ENCODE data around the gene CLASP2. TPM values are rescaled to one million over a fixed set of nuclear protein-coding genes. Genes with fewer than 3 reads are reported as not detected.

The CLASP2 gene
- total and polyA plus RNA-seq, 2 of the 4 experiments (the other 2 are of a cell fraction): 11.9 to 49.1 TPM

- Histone ChIP-seq H3K36me3 (ENCODE audit: control insufficient read depth, insufficient read depth, low read length) (no peaks in the 10 kb centered on the region), H3K4ac (ENCODE audit: low read depth, low read length) (no peak overlapping the region), H2AK5ac (ENCODE audit: low read depth, low read length) (peak overlapping the region; percentile 23; the same call in 1 of the 2 replicates), H3K27ac (ENCODE audit: insufficient read depth, low read length) (no peak overlapping the region), H4K20me1 (ENCODE audit: insufficient read depth, low read length) (no peaks in the 10 kb centered on the region), H4K8ac (ENCODE audit: low read depth in 2 of 2, low read length in 2 of 2) (no peak overlapping the region), H3K9me3 (ENCODE audit: control insufficient read depth, insufficient read depth, low read length) (no peaks in the 10 kb centered on the region), H3K4me2 (ENCODE audit: low read depth, low read length) (no peak overlapping the region), H3K4me3 (ENCODE audit: insufficient read depth, low read depth, low read length) (no peak overlapping the region), H3K9ac (ENCODE audit: low read depth, low read length) (no peak overlapping the region), H4K91ac (ENCODE audit: insufficient read depth, low read depth, low read length) (no peak overlapping the region), H2AFZ (replicated peaks; ENCODE audit: low read length, poor library complexity) (no peak overlapping the region), H2BK120ac (ENCODE audit: low read depth, low read length) (no peak overlapping the region), H2AK9ac (replicated peaks; ENCODE audit: low read depth, low read length, poor library complexity) (no peak overlapping the region), H3K14ac (replicated peaks; ENCODE audit: low read depth, low read length) (no peak overlapping the region), H3K4me1 (ENCODE audit: control insufficient read depth, insufficient read depth, low read length) (peaks cover 2% of the 10 kb centered on the region), H3K56ac (ENCODE audit: extremely low read depth, insufficient read depth, low read length) (no peak overlapping the region), H3K9me1 (ENCODE audit: insufficient read depth, low read length) (peaks cover 3% of the 10 kb centered on the region), H3K23ac (ENCODE audit: low read depth, low read length) (no peak overlapping the region), H4K5ac (ENCODE audit: low read depth, low read length) (no peak overlapping the region), H3K18ac (ENCODE audit: low read depth, low read length) (no peak overlapping the region), H2BK15ac (ENCODE audit: low read depth, low read length) (no peak overlapping the region), H2BK20ac (ENCODE audit: low read depth, low read length) (no peak overlapping the region), H3K79me1 (ENCODE audit: low read depth in 1 of 2, low read length in 2 of 2) (peaks cover 0 to 11% of the 10 kb centered on the region in 2 experiments; a peak in 3 of 4 replicates), H2BK5ac (ENCODE audit: low read depth, low read length, poor library complexity, severe bottlenecking) (no peak overlapping the region), H3K27me3 (ENCODE audit: control insufficient read depth, insufficient read depth, low read length) (no peaks in the 10 kb centered on the region)
- no peak for TF ChIP-seq USF2 (IDR thresholded peaks at IDR 0.05; ENCODE audit: low read depth, low read length)
- no peak for TF ChIP-seq FOS (IDR thresholded peaks at IDR 0.05; ENCODE audit: low read depth, low read length)
- no peak for TF ChIP-seq RCOR1 (IDR thresholded peaks at IDR 0.05; ENCODE audit: insufficient replicate concordance, low read length)
- TF ChIP-seq RAD21 (IDR thresholded peaks at IDR 0.05; ENCODE audit: low read length): no peak
- TF ChIP-seq BHLHE40 (IDR thresholded peaks at IDR 0.05; ENCODE audit: low read depth, low read length): no peak
- BruUV-seq (replicated peaks): no TSS peak
- dilution Hi-C loops (cut with HindIII; ENCODE audit: low sequenced_read_pairs, unreplicated experiment): no loop called here
- intact Hi-C loops (cut with micrococcal nuclease): no loop called here
- no CpG with 5 or more reads among the region's 5 CpGs for WGBS, 2 experiments (ENCODE audit: extremely low coverage in 2 of 2, insufficient read length in 1 of 2)
- CTCF ChIA-PET: no interaction called here
- POLR2A ChIA-PET (ENCODE audit: unreplicated experiment): no interaction called here
- DNase-seq (no peak), ATAC-seq (ENCODE audit: low read depth) (no peak)
- in situ Hi-C loops (cut with MboI; ENCODE audit: low sequenced_read_pairs): no loop called here
Measured at GRCh38 chr3:33668618-33669017, 49.4 kb downstream of the CLASP2 start.

Data from IMR-90 (cell line).